Measurements from ENCODE around the gene CA9. TPM values are rescaled to one million over a fixed set of nuclear protein-coding genes. Genes with fewer than 3 reads are reported as not detected.

The CA9 gene
- total and polyA plus RNA-seq, 9 of the 15 experiments (the other 6 are each of a cell fraction or from before 2014, with no cell fraction given): 0.15 to 10.6 (median 0.60) TPM; not detected in 4

DNA sequence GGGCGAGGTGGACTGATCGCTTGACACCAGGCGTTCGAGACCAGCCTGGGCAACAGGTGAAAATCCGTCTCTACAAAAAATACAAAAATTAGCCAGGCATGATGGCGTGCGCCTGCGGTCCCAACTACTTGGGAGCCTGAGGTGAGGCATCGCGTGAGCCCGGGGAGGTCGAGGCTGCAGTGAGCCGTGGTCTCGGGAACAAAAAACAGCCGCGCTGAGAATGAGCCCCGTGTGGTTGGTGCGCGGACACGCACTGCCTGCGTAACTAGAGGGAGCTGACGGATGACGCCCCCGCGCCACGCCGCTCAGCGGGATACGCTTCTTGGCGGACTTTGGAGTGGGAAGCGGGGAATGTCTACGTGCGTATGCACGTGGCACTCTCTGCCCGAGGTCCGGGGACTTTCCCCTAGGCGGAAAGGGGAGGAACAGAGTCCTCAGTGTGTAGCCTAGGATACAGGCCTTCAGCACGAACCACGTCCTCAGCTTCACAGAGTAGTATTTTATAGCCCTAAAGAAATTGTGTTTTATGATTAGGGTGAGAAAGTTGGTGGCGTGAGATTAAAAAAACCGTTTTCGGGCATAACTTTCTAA is 16.1 kb upstream of the CA9 start, which contains the start of gene RMRP (continued):
- TF ChIP-seq, protein P1, sequence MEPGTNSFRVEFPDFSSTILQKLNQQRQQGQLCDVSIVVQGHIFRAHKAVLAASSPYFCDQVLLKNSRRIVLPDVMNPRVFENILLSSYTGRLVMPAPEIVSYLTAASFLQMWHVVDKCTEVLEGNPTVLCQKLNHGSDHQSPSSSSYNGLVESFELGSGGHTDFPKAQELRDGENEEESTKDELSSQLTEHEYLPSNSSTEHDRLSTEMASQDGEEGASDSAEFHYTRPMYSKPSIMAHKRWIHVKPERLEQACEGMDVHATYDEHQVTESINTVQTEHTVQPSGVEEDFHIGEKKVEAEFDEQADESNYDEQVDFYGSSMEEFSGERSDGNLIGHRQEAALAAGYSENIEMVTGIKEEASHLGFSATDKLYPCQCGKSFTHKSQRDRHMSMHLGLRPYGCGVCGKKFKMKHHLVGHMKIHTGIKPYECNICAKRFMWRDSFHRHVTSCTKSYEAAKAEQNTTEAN (CRISPR knock-in tag; IDR thresholded peaks at IDR 0.05): no peak
- TF ChIP-seq CBX5 (IDR thresholded peaks at IDR 0.05; ENCODE audit: borderline replicate concordance, low read depth): no peak
- no peak for TF ChIP-seq TAF7 (tag; IDR thresholded peaks at IDR 0.05)
- TF ChIP-seq GABPB1 (CRISPR knock-in tag; IDR thresholded peaks at IDR 0.05): peak; percentile 75
- no peak for TF ChIP-seq ZNF280B (CRISPR knock-in tag; IDR thresholded peaks at IDR 0.05)
- peak; percentile 99 for TF ChIP-seq L3MBTL2 (IDR thresholded peaks at IDR 0.05)
- TF ChIP-seq ESRRA (IDR thresholded peaks at IDR 0.05; ENCODE audit: borderline replicate concordance, low read depth): peak; percentile 48
- TF ChIP-seq SNAPC5 (CRISPR knock-in tag; IDR thresholded peaks at IDR 0.05): peak; percentile 96
- TF ChIP-seq HDAC3 (IDR thresholded peaks at IDR 0.05; ENCODE audit: borderline replicate concordance, partially characterized antibody): no peak
- TF ChIP-seq PHF8 (IDR thresholded peaks at IDR 0.05; ENCODE audit: borderline replicate concordance, low read length): peak; percentile 8; the same call in 1 of the 2 replicates
- TF ChIP-seq PHTF2 (CRISPR knock-in tag; IDR thresholded peaks at IDR 0.05): no peak
- TF ChIP-seq RBM22 (IDR thresholded peaks at IDR 0.05; ENCODE audit: low read depth, low read length, poor library complexity, severe bottlenecking): no peak
- TF ChIP-seq, protein P2, sequence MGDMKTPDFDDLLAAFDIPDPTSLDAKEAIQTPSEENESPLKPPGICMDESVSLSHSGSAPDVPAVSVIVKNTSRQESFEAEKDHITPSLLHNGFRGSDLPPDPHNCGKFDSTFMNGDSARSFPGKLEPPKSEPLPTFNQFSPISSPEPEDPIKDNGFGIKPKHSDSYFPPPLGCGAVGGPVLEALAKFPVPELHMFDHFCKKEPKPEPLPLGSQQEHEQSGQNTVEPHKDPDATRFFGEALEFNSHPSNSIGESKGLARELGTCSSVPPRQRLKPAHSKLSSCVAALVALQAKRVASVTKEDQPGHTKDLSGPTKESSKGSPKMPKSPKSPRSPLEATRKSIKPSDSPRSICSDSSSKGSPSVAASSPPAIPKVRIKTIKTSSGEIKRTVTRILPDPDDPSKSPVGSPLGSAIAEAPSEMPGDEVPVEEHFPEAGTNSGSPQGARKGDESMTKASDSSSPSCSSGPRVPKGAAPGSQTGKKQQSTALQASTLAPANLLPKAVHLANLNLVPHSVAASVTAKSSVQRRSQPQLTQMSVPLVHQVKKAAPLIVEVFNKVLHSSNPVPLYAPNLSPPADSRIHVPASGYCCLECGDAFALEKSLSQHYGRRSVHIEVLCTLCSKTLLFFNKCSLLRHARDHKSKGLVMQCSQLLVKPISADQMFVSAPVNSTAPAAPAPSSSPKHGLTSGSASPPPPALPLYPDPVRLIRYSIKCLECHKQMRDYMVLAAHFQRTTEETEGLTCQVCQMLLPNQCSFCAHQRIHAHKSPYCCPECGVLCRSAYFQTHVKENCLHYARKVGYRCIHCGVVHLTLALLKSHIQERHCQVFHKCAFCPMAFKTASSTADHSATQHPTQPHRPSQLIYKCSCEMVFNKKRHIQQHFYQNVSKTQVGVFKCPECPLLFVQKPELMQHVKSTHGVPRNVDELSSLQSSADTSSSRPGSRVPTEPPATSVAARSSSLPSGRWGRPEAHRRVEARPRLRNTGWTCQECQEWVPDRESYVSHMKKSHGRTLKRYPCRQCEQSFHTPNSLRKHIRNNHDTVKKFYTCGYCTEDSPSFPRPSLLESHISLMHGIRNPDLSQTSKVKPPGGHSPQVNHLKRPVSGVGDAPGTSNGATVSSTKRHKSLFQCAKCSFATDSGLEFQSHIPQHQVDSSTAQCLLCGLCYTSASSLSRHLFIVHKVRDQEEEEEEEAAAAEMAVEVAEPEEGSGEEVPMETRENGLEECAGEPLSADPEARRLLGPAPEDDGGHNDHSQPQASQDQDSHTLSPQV (IDR thresholded peaks at IDR 0.05): peak; percentile 69; the same call in 1 of the 2 replicates
- TF ChIP-seq, protein P3, sequence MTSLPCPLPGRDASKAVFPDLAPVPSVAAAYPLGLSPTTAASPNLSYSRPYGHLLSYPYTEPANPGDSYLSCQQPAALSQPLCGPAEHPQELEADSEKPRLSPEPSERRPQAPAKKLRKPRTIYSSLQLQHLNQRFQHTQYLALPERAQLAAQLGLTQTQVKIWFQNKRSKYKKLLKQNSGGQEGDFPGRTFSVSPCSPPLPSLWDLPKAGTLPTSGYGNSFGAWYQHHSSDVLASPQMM (CRISPR knock-in tag; IDR thresholded peaks at IDR 0.05): no peak
- TF ChIP-seq ZNF174 (CRISPR knock-in tag; IDR thresholded peaks at IDR 0.05): no peak
- TF ChIP-seq MAX (CRISPR knock-in tag; IDR thresholded peaks at IDR 0.05): peak; percentile 98
- TF ChIP-seq ZNF263 (CRISPR knock-in tag; IDR thresholded peaks at IDR 0.05; ENCODE audit: borderline replicate concordance): peak; percentile 63; the same call in 1 of the 2 replicates
- TF ChIP-seq RFX7 (CRISPR knock-in tag; IDR thresholded peaks at IDR 0.05): no peak
- TF ChIP-seq KLF10 (CRISPR knock-in tag; IDR thresholded peaks at IDR 0.05): no peak
- no peak for TF ChIP-seq ILK (tag; IDR thresholded peaks at IDR 0.05; ENCODE audit: borderline replicate concordance, low read depth)
- TF ChIP-seq SRSF1 (IDR thresholded peaks at IDR 0.05; ENCODE audit: low read depth, low read length): no peak

Data from K562 (cell line).